Nephron (organoid): ENCODE results near the gene STRBP.

Experiments
- H3K27ac Mint-ChIP-seq, 3 experiments: 2 replicates each; pipeline ENCODE4 v1.8.0; 2020; ENCODE audit warnings: mixed read lengths in 3 of 3, mild to moderate bottlenecking in 2 of 3, moderate library complexity in 1 of 3
- H3K27me3 Mint-ChIP-seq: 2 replicates; pipeline ENCODE4 v1.8.0; 2021; ENCODE audit warnings: low read depth, mild to moderate bottlenecking, moderate library complexity, mixed read lengths
- H3K36me3 Mint-ChIP-seq: 2 replicates; pipeline ENCODE4 v1.8.0; 2020; ENCODE audit warnings: low read depth, mixed read lengths
- H3K4me1 Mint-ChIP-seq: 2 replicates; pipeline ENCODE4 v1.8.0; 2020; ENCODE audit warnings: mixed read lengths
- H3K4me3 Mint-ChIP-seq, 3 experiments: 2 replicates each; pipeline ENCODE4 v1.8.0; 2020; ENCODE audit warnings: mild to moderate bottlenecking in 3 of 3, mixed read lengths in 3 of 3, moderate library complexity in 2 of 3
- H3K9me3 Mint-ChIP-seq: 2 replicates; pipeline ENCODE4 v1.8.0; 2020; ENCODE audit warnings: mixed read lengths
- CTCF ChIP-seq, 3 experiments: fragments of 200-600 bp; sonication (generic); IDR thresholded peaks; one replicate each; pipeline ENCODE4 v1.5.0; 2021; ENCODE audit warnings: antibody characterized with exemption in 3 of 3; ENCODE audit not compliant: unreplicated experiment in 3 of 3

The STRBP gene

GRCh38 chr9:123290764-123291163, 22.4 kb upstream of the STRBP start:
- Mint-ChIP-seq H3K4me3 (no peak overlapping the region), H3K27me3 (peaks cover 7% of the 10 kb centered on the region), H3K36me3 (no peaks in the 10 kb centered on the region), H3K4me1 (no peaks in the 10 kb centered on the region), H3K27ac (no peak overlapping the region), H3K9me3 (no peaks in the 10 kb centered on the region)
- TF ChIP-seq CTCF (IDR thresholded peaks at IDR 0.05; ENCODE audit: unreplicated experiment in 3 of 3), result no peak

- H3K9me3 Mint-ChIP-seq, result no peaks in the 10 kb centered on the region
Measured at GRCh38 chr9:123287639-123288038, 19.3 kb upstream of the STRBP start.

GRCh38 chr9:123286324-123286723, 17.9 kb upstream of the STRBP start:
- H3K9me3 Mint-ChIP-seq, result no peaks in the 10 kb centered on the region
- no peak overlapping the region for H3K4me3 Mint-ChIP-seq
- H3K27me3 Mint-ChIP-seq, result peaks cover 3% of the 10 kb centered on the region
- TF ChIP-seq CTCF (IDR thresholded peaks at IDR 0.05; ENCODE audit: unreplicated experiment in 3 of 3), result no peak
- H3K4me1 Mint-ChIP-seq, result no peaks in the 10 kb centered on the region
- H3K27ac Mint-ChIP-seq, result no peak overlapping the region
- no peaks in the 10 kb centered on the region for H3K36me3 Mint-ChIP-seq

More at GRCh38 chr9:123287639-123288038, 19.3 kb upstream of the STRBP start:
- no peak for TF ChIP-seq CTCF (IDR thresholded peaks at IDR 0.05; ENCODE audit: unreplicated experiment in 3 of 3)
- no peak overlapping the region for H3K4me3 Mint-ChIP-seq
- no peaks in the 10 kb centered on the region for H3K4me1 Mint-ChIP-seq
- peaks cover 7% of the 10 kb centered on the region for H3K27me3 Mint-ChIP-seq
- no peaks in the 10 kb centered on the region for H3K36me3 Mint-ChIP-seq
- no peak overlapping the region for H3K27ac Mint-ChIP-seq

- no peak for TF ChIP-seq CTCF (IDR thresholded peaks at IDR 0.05; ENCODE audit: unreplicated experiment in 3 of 3)
- no peaks in the 10 kb centered on the region for H3K36me3 Mint-ChIP-seq
- H3K9me3 Mint-ChIP-seq, result no peaks in the 10 kb centered on the region
- H3K27ac Mint-ChIP-seq, result no peak overlapping the region
- H3K27me3 Mint-ChIP-seq, result peaks cover 3% of the 10 kb centered on the region
- H3K4me3 Mint-ChIP-seq, result no peak overlapping the region
- H3K4me1 Mint-ChIP-seq, result no peaks in the 10 kb centered on the region
Measured at GRCh38 chr9:123284656-123285055, 16.3 kb upstream of the STRBP start.

- H3K9me3 Mint-ChIP-seq, result peaks cover 5% of the 10 kb centered on the region
- H3K4me3 Mint-ChIP-seq, result no peak overlapping the region
- TF ChIP-seq CTCF (IDR thresholded peaks at IDR 0.05; ENCODE audit: unreplicated experiment in 3 of 3), result no peak
- H3K4me1 Mint-ChIP-seq, result no peaks in the 10 kb centered on the region
- H3K36me3 Mint-ChIP-seq, result no peaks in the 10 kb centered on the region
- no peak overlapping the region for H3K27ac Mint-ChIP-seq
- peaks cover 3% of the 10 kb centered on the region for H3K27me3 Mint-ChIP-seq
Measured at GRCh38 chr9:123283455-123283854, 15.1 kb upstream of the STRBP start.

GRCh38 chr9:123283048-123283408, 14.6 kb upstream of the STRBP start:
- Mint-ChIP-seq H3K9me3 (peaks cover 5% of the 10 kb centered on the region), H3K4me1 (no peaks in the 10 kb centered on the region), H3K27me3 (peaks cover 3% of the 10 kb centered on the region), H3K4me3 (no peak overlapping the region), H3K27ac (no peak overlapping the region), H3K36me3 (no peaks in the 10 kb centered on the region)
- TF ChIP-seq CTCF (IDR thresholded peaks at IDR 0.05; ENCODE audit: unreplicated experiment in 3 of 3), result no peak
